GM19324 (cell line): ENCODE data around the gene ZNF175.
"Not testable (repeated sequence)": the region's sequence is repeated elsewhere in the genome, so short reads cannot be mapped to it uniquely, and the experiment has no call there.

ENCODE experiments used
- ATAC-seq: cut with Tn5 transposase; IDR thresholded peaks from one replicate; pipeline ENCODE4 v1.9.1; 2021; ENCODE audit warnings: mild to moderate bottlenecking, moderate library complexity; ENCODE audit not compliant: unreplicated experiment, low FRiP score

ZNF175 gene

DNA sequence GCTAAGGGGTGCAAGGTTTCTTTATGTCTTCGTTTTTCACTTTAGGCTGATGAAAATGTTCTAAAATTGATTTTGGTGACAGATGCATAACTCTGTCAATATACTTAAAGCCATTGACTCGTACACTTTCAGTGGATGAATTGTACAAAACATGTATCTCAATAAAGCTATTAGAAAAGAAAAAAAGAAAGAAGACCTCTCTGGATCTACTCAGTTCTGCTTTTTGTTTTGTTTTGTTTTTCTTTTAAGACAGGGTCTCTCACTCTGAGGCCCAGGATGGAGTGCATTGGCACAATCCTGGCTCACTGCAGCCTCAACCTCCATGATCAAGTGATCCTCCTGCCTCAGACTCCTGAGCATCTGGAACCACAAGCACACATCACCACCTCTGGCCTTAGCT lies 55.6 kb downstream of the ZNF175 start:
- ATAC-seq = no peak

DNA sequence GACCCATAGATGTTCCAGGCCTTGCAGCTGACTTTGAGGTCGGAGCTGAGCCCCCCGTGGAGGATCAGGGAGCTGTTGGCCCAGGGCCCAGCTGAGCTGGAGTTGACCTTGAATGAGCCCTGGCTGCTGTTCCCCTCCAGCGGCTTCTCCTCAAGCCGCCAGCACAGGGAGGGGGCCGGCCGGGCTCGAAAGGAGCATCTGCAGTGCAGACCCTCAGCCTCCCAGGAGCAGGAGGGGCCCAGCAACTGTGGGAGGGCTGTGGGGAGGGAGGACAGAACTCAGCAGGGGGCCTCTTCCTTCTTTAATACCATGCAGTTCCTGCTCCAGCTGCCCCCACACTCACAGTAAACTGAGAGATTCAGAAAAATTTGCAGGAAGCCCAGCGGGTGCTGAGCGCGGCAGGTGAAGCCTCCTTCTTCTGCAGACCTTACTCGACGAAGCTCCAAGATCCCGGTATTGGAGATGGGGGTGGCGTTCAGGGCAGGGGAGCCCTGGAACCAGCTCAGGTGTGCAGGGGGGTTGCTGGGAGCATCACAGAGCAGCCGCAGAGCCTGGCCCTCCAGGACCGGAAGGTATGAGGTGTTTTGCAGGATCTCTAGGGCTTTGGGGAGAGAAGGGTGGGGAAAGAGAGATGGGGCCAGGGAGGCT lies 56.5 kb downstream of the ZNF175 start:
- no peak for ATAC-seq

DNA sequence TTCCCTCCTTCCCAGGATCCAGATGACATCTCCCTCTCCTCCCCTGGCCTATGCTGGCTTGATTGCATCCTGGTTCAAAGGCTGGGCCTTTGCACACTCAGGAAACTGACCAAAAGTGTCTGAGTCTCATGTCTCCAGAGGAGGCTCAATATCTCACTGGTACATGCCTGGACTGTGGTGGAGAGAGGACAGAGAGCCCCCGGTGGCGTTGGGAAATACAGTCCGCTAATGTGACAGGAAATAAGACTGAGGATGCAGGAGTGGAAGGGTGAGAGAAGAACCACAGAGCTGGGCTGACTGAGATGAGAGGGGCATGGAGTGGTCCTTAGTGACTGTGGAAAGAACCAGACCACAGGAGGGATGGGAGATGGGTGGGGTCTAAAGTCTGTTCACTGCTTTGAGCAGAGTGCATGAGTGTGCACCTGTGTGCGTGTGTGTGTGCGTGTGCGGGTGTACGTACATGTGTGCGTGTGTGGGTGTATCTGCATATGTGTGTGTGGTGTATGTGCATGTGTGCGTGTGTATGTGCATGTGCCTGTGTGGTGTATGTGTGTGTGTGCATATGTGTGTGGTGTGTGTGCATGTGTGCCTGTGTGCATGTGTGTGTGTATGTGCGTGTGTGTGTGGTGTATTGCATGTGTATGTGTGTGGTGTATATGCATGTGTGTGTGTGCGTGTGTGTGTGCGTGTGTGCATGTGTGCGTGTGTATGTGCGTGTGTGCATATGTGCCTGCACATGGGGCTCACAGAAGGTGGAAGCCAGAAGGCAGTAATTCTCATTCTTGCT lies 57.3 kb downstream of the ZNF175 start:
- no peak for ATAC-seq

DNA sequence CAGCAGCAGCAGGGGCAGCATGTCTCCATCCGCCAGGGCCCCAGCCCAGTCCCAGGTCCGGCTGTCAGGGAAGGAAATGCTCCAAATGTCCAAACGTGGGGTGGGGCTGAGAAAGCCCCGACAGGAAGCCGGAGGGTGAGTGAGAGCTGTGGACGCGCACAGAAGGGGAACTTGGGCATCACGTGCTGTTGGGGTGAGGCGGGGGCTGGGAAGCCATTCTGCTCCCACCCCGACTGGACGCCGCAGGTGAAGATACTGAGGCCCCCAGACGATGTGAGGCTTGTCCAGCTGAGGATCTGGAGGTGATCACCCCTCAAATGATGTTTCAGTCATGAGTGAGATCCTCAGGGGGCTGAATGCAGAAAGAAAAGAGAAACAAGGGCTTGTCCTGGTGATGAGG lies 59.2 kb downstream of the ZNF175 start, which contains the start of gene SIGLEC5:
SIGLEC5 (minus strand) TSS at position 87 of the 400 bp plus-strand sequence; CDS start at position 21, 66 bp downstream.
- ATAC-seq = not testable (repeated sequence)

DNA sequence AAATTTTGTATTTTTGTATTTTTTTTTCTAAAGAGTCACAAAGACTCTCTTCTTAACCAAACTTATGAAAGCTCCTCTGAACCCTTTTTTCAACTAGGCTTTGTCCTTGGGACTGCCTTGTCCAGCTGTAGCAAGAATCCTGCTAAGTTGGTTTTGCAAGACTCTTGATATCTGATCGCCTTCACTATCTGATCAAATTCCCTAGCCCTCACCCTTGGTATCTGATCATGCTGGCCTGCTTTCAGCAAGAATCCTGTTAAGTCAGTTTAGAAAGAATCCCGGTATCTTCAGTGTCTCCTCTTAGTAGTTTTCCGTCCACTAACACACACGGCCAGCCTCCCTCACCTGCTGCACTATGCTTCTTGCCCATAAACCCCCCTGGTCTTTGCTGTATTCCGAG lies 61.0 kb downstream of the ZNF175 start:
- ATAC-seq = no peak

DNA sequence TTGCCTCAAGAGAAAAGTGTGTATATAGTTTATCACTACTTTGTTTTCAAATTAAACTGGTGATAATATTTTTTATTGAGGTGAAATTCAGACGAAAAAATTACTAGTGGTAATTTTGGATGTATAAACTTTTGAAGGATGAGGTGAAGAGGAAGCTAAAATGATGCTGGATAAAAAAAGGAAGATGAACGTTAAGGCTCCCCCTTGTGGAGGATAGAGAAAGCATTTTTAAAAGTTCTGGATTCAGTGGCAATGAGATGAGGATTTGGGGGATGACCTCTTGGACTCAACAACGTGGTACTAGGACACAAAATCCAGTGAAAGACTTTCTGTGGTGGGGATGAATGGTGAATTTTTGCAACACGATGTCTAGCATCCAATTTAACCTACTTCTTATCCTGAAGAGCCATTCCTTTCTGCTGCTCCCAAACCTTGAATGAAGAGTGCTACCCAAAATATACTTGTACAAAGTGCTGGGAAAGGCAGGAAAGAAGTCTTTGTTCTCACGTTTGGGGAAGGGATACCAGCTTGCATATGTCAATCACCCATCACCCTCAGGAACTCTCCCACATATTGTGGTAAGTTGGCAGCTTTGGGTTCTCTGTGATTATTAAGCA lies 66.4 kb downstream of the ZNF175 start:
- ATAC-seq = no peak

DNA sequence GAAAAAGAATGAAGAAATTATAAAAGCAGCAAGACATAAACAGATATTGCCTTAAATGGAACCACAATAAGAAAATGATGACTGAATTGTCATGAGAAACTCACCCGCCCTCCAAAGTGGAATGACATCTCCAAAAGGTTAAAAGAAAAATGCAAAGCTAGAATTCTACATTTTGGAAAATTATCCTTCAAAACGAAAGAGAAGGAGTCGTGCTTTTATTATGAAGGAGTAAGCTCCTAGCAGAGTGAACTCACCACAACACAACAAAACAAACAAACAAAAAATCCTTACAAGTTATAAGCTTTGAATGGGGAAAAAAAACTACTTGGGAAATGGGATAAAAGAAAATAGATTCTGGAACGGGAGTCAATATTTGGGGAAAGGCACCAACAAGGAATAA lies 68.8 kb downstream of the ZNF175 start:
- ATAC-seq = no peak

DNA sequence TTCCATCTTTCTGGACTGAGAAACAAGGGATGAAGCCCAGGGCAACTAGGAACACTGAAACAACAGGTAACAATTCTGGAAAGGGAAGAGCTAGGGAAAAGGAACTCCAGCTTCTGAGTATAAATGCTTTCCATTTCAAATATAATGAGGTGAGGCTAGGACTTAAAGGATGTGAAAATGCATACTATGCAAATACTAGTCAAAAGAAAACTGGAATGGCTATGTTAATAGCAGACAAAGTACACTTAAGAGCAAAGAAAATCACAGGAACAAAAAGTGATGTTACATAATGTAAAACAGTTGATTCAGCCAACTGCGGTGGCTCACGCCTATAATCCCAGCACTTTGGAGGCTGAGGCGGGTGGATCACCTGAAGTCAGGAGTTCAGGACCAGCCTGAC lies 69.3 kb downstream of the ZNF175 start:
- ATAC-seq = no peak

DNA sequence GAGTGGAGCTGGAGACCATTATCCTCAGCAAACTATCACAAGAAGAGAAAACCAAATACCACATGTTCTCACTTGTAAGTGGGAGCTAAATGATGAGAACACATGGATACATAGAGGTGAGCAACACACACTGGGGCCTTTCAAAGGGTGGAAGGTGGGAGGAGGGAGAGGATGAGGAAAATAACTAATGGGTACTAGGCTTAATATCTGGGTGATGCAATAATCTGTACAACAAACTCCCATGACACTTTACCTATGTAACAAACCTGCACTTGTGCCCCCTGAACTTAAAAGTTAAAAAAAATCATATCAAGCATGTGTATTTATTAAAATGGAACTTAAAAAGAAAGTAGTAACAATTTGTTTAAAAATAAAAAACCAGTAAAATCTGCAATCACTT lies 70.6 kb downstream of the ZNF175 start:
- ATAC-seq = no peak
